Omental fat pad (tissue), 4 donors: Measurements from ENCODE around the gene KCNT1. TPM values are rescaled to one million over a fixed set of nuclear protein-coding genes. Genes with fewer than 3 reads are reported as not detected.

Source experiments
- ATAC-seq: fragments of 150-250 bp; one replicate; pipeline ENCODE4 v1.9.1; 2016; ENCODE audit warnings: mild to moderate bottlenecking, moderate library complexity; ENCODE audit not compliant: low FRiP score
- DNase-seq: peaks from one replicate; pipeline ENCODE4 v3.0.0-alpha.2; 2019; ENCODE audit warnings: low spot score
- CTCF ChIP-seq, 3 donors: fragments of 450-650 bp; IDR thresholded peaks; one replicate each; pipeline ENCODE4 v1.5.1; 2016 to 2017; ENCODE audit warnings: antibody characterized with exemption in 3 of 3, mild to moderate bottlenecking in 3 of 3, moderate library complexity in 2 of 3
- total RNA-seq, 4 donors: library from RNA; depleted of rRNA; stranded (reverse); fragments of >200 nt; gene quantifications; one replicate each; pipeline ENCODE4 v1.1.0, GENCODE V29; 2016

Gene KCNT1
- total RNA-seq, 4 donors from 2014 or later = 0.24 to 0.95 TPM; not detected in 2

DNA sequence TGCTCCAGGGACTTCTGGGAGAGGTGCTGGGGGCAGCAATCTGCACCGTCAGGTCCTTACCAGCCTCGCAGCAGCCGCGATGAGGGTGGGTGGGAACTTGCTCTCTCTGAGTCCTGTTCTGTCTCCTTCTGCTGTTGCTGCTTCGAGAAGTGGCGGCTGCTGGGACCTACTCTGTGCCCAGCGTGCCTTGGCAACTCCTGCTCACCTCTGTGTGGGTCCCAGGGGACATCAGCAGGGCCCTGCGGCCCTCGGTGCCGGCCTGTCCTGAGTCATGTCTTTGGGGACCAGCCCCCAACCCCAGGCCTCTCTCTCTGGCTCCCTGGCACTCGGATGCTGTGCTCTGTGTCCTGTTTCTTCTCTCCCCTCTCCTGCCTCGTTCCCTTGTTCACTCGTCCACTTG is 49.5 kb downstream of the KCNT1 start:
- TF ChIP-seq CTCF (IDR thresholded peaks at IDR 0.05) = no peak
- no peak for DNase-seq
- no peak for ATAC-seq

DNA sequence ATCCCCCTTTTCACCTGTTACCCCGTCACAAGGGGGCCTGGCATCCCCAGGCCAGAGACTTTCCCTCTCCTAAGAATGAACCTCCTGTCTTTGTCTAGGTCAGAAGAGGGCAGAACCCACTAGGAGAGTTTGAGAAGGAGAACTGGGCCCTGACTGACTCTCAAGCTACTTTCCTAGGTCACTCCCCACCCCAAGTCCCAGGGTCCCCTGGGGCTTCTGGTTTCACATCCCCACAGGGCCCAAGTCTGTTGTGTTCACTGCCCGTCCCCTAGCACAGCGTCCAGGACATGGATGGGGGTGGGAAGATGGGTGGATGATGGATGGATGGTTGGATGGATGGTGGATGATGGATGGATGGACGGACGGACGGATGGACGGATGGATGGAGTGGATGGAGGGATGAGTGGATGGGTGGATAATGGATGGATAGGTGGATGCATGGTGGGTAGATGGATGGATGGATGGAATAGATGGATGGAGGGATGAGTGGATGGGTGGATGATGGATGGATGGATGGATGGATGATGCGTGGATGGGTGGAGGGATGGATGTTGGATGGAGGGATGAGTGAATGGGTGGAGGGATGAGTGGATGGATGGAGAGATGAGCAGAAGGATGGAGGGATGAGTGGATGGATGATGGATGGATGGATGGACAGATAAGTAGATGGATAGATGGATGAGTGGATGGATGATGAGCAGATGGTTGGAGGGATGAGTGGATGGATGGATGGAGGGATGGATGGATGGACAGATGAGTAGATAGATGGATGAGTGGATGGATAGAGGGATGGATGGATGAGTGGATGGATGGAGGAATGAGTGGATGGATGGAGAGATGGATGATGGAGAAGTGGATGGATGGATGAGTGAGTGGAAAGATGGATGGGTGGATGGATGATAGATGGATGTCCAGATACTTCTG is 50.6 kb downstream of the KCNT1 start:
- no peak for DNase-seq
- no peak for TF ChIP-seq CTCF (IDR thresholded peaks at IDR 0.05)
- ATAC-seq = no peak

DNA sequence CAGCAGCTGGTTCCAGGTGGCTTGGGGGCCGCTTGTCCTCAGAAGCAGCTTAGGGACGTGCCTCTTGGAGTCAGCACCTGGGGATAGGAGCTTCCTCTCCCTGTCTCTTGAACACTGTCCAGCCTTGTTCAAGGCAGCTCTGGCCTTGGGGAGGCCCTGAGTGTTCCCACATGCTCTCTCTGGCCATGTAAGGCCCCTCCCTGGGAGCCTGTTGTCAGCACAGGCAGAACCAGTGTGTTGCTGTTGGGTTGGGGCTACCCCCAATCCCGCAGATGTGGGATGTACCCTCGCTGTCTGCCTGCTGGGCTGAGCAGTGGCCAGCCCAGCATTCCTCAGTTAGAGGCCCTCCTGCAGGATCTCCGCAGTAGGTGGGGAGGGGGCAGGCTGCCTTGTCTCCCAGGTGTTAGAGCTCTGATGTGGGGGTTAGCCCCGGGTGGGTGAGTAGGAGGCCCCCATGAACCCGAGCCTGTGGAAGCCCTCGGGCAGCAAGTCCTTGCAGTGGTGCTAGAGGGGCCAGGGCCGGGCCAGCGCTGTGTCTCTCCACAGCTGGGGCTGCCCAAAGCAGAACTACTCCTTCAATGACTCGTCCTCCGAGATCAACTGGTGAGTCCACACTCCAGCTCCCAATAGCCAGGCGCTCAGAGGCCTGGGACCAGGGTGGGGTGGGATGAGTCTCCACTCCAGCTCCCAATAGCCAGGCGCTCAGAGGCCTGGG is 51.6 kb downstream of the KCNT1 start:
- no peak for ATAC-seq
- no peak for DNase-seq
- no peak for TF ChIP-seq CTCF (IDR thresholded peaks at IDR 0.05)

GRCh38 chr9:135756576-135756975 is 54.6 kb downstream of the KCNT1 start:
- ATAC-seq (no peak), DNase-seq (no peak)
- TF ChIP-seq CTCF (IDR thresholded peaks at IDR 0.05) = no peak

- DNase-seq (no peak), ATAC-seq (no peak)
- TF ChIP-seq CTCF (IDR thresholded peaks at IDR 0.05) = no peak
Measured at GRCh38 chr9:135757356-135757755, 55.4 kb downstream of the KCNT1 start.

DNA sequence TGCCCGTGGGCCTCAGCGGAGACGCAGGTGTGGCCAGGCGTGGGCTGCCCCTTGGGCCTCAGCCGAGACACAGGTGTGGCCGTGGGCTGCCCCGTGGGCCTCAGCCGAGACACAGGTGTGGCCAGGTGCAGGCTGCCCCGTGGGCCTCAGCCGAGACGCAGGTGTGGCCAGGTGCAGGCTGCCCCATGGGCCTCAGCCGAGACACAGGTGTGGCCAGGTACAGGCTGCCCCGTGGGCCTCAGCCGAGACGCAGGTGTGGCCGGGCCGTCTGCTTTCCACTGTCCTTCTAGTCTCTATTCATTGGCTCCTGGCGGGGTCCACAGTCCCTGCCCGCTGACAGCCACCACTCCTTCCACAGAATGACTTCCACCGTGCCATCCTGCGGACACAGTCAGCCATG is 56.1 kb downstream of the KCNT1 start:
- TF ChIP-seq CTCF (IDR thresholded peaks at IDR 0.05) = no peak
- DNase-seq (no peak), ATAC-seq (no peak)
